Activated CD8-positive, alpha-beta T cell treated with anti-CD3 and anti-CD28 coated beads, Interleukin-2, amount 10 ng/mL, durations not matched to agents 7 days and 5 days (primary cell): ENCODE measurements around the gene GYS1. TPM values are rescaled to one million over a fixed set of nuclear protein-coding genes. Genes with fewer than 3 reads are reported as not detected.

Experiments used
- microRNA-seq: library from miRNA; unstranded; fragments of <30 nt; microRNA quantifications from one replicate; pipeline ENCODE4 v1.2.0, GENCODE V29; 2022
- total RNA-seq, 2 experiments: library from RNA; stranded (reverse); gene quantifications; one replicate each; pipeline ENCODE4 v1.2.3, GENCODE V29; 2021

The GYS1 gene
- total RNA-seq, 2 experiments from 2014 or later, result 54.7 to 57.9 TPM

Small RNAs within 50 kb of the gene (microRNA-seq; reads per million reads assigned to microRNA genes)
- gene MIR6798, result not detected

Other genes with a start within 250 kb of the GYS1 start
- not detected for gene IZUMO1, start 246.4 kb downstream of the GYS1 start, total RNA-seq
- under 1 TPM; 0.16 to 0.26 TPM for gene FUT1, start 240.7 kb downstream of the GYS1 start, total RNA-seq
- not detected for gene FGF21, start 237.8 kb downstream of the GYS1 start, total RNA-seq
- gene BCAT2, start 182.3 kb downstream of the GYS1 start, total RNA-seq, result 10 to 100 TPM; 47.2 to 48.6 TPM
- gene HSD17B14, start 156.8 kb downstream of the GYS1 start, total RNA-seq, result 1 to 10 TPM in 1 of 2 experiments, under 1 TPM in 1; 0.89 to 1.1 TPM
- 1 to 10 TPM; 4.4 to 4.6 TPM for gene PLEKHA4, start 124.7 kb downstream of the GYS1 start, total RNA-seq
- 100 to 1,000 TPM; 104 to 124 TPM for gene PPP1R15A, start 120.9 kb downstream of the GYS1 start, total RNA-seq
- not detected for gene TULP2, start 94.6 kb downstream of the GYS1 start, total RNA-seq
- gene NUCB1, start 93.0 kb downstream of the GYS1 start, total RNA-seq, result 100 to 1,000 TPM; 229 to 236 TPM
- 1 to 10 TPM; 1.6 to 1.9 TPM for gene DHDH, start 59.6 kb downstream of the GYS1 start, total RNA-seq
- 100 to 1,000 TPM; 336 to 350 TPM for gene BAX, start 38.4 kb downstream of the GYS1 start, total RNA-seq
- gene FTL, start 28.0 kb downstream of the GYS1 start, total RNA-seq, result 1,000 to 10,000 TPM in 1 of 2 experiments, 100 to 1,000 TPM in 1; 971 to 1,027 TPM
- gene RUVBL2, start 578 bp upstream of the GYS1 start, total RNA-seq, result 100 to 1,000 TPM; 105 to 106 TPM
- not detected for gene LHB, start 23.8 kb upstream of the GYS1 start, total RNA-seq
- gene CGB3, start 31.0 kb upstream of the GYS1 start, total RNA-seq, result not detected
- not detected for gene CGB2, start 38.6 kb upstream of the GYS1 start, total RNA-seq
- gene CGB1, start 43.6 kb upstream of the GYS1 start, total RNA-seq, result not detected
- gene CGB5, start 50.5 kb upstream of the GYS1 start, total RNA-seq, result not detected
- gene CGB8, start 55.8 kb upstream of the GYS1 start, total RNA-seq, result not detected
- not detected for gene CGB7, start 64.4 kb upstream of the GYS1 start, total RNA-seq
- gene NTF4, start 71.5 kb upstream of the GYS1 start, total RNA-seq, result not detected
- not detected for gene KCNA7, start 79.4 kb upstream of the GYS1 start, total RNA-seq
- 100 to 1,000 TPM; 177 to 193 TPM for gene SNRNP70, start 92.1 kb upstream of the GYS1 start, total RNA-seq
- gene LIN7B, start 121.1 kb upstream of the GYS1 start, total RNA-seq, result 1 to 10 TPM; 3.7 to 6.3 TPM
- gene C19orf73, start 125.8 kb upstream of the GYS1 start, total RNA-seq, result 1 to 10 TPM in 1 of 2 experiments, under 1 TPM in 1; 0.92 to 1.0 TPM
- 1 to 10 TPM; 1.8 to 2.2 TPM for gene PPFIA3, start 126.2 kb upstream of the GYS1 start, total RNA-seq
- not detected for gene HRC, start 162.1 kb upstream of the GYS1 start, total RNA-seq
- gene TRPM4, start 164.5 kb upstream of the GYS1 start, total RNA-seq, result not detected